Activated CD8-positive, alpha-beta memory T cell treated with anti-CD3 and anti-CD28 coated beads for 4 hours (primary cell): ENCODE data around the gene PM20D1.

Experiments used
- DNase-seq, 2 donors: peaks; one replicate each; pipeline ENCODE4 v3.0.0-alpha.2; 2020; ENCODE audit warnings: low read depth in 2 of 2

Gene PM20D1

GRCh38 chr1:205804605-205805004 is 45.3 kb downstream of the PM20D1 start:
- DNase-seq = no peak

GRCh38 chr1:205803986-205804385 is 45.9 kb downstream of the PM20D1 start:
- no peak for DNase-seq

GRCh38 chr1:205802060-205802459 is 47.9 kb downstream of the PM20D1 start:
- DNase-seq = no peak

GRCh38 chr1:205800981-205801703 is 48.8 kb downstream of the PM20D1 start:
- DNase-seq = no peak

GRCh38 chr1:205800427-205800826 is 49.5 kb downstream of the PM20D1 start:
- no peak for DNase-seq

GRCh38 chr1:205798577-205798976 is 51.4 kb downstream of the PM20D1 start:
- DNase-seq = no peak

- no peak for DNase-seq
These were observed 52.8 kb downstream of the PM20D1 start for GRCh38 chr1:205797168-205797567.

GRCh38 chr1:205794011-205794730 is 55.8 kb downstream of the PM20D1 start:
- no peak for DNase-seq

GRCh38 chr1:205792961-205793673 is 56.8 kb downstream of the PM20D1 start:
- DNase-seq = no peak

- no peak for DNase-seq
These were observed 57.5 kb downstream of the PM20D1 start for GRCh38 chr1:205792481-205792881.

GRCh38 chr1:205791568-205792180 is 58.3 kb downstream of the PM20D1 start:
- DNase-seq = no peak

GRCh38 chr1:205787287-205787916 is 62.5 kb downstream of the PM20D1 start:
- no peak for DNase-seq

GRCh38 chr1:205786601-205787000 is 63.3 kb downstream of the PM20D1 start:
- DNase-seq = no peak

- no peak for DNase-seq
These were observed 64.5 kb downstream of the PM20D1 start for GRCh38 chr1:205785446-205785845.

GRCh38 chr1:205783904-205784303 is 66.0 kb downstream of the PM20D1 start:
- DNase-seq = no peak

- DNase-seq = no peak
These were observed 66.5 kb downstream of the PM20D1 start for GRCh38 chr1:205783433-205783795.

- DNase-seq = no peak
These were observed 67.1 kb downstream of the PM20D1 start for GRCh38 chr1:205782627-205783432.

GRCh38 chr1:205780335-205780734 is 69.6 kb downstream of the PM20D1 start:
- no peak for DNase-seq
